HCT116 (cell line): Measurements from ENCODE around the gene PRUNE1. TPM values are rescaled to one million over a fixed set of nuclear protein-coding genes. Genes with fewer than 3 reads are reported as not detected.

Experiments
- ATAC-seq: fragments of 200-7000 bp; cut with Tn5 transposase; 2 replicates; pipeline ENCODE4 v1.9.1; 2020; ENCODE audit warnings: mild to moderate bottlenecking, moderate library complexity
- BruUV-seq: library from RNA; stranded (reverse); fragments of 400-500 nt; replicated peaks from 2 replicates; lab custom pipeline; 2021; lab: Mats Ljungman, UMichigan
- CTCF ChIA-PET: fragments of 300-600 bp; sonication (Branson Sonifier 250); formaldehyde crosslinking; loops from one replicate; lab custom pipeline; 2021; ENCODE audit warnings: antibody characterized with exemption; lab: Charles Lee
- POLR2A ChIA-PET: fragments of 300-600, 350-600 bp; sonication (Branson Sonifier 250); formaldehyde crosslinking; loops from one replicate; lab custom pipeline; 2021; ENCODE audit warnings: antibody characterized with exemption; lab: Charles Lee
- RAD21 ChIA-PET, 2 experiments: fragments of 300-600 bp; sonication (Branson Sonifier 250); formaldehyde crosslinking; loops; one replicate each; lab custom pipeline; 2023; ENCODE audit warnings: low total read pairs in 2 of 2; ENCODE audit not compliant: uncharacterized antibody in 2 of 2, unreplicated experiment in 2 of 2, low non-redundant PET in 1 of 2; lab: Charles Lee
- DNase-seq: peaks from one replicate; pipeline ENCODE4 v3.0.0-alpha.2; 2010; ENCODE audit warnings: low read depth, low spot score
- H2AFZ ChIP-seq: fragments of 200-600 bp; shearing (Covaris generic), sonication (generic); 2 replicates; pipeline ENCODE4 v1.6.1; 2017; ENCODE audit warnings: low read depth, mixed run types, mixed read lengths, antibody characterized with exemption, low read length; ENCODE audit not compliant: poor library complexity, severe bottlenecking
- H3K27ac ChIP-seq: 2 replicates; pipeline ENCODE4 v1.5.1; 2012; ENCODE audit warnings: low read depth, low read length
- H3K27me3 ChIP-seq: fragments of 200-600 bp; sonication (generic); 2 replicates; pipeline ENCODE4 v1.6.1; 2016; ENCODE audit warnings: mixed run types, low read length, mixed read lengths; ENCODE audit not compliant: insufficient read depth
- H3K36me3 ChIP-seq, 2 experiments: fragments of 200-500 bp in 1 of 2; fragments of 200-600 bp in 1 of 2; sonication (Bioruptor generic) in 1 of 2; sonication (generic) in 1 of 2; 2 replicates each; pipeline versions ENCODE4 v1.5.1 to v1.6.1; 2014 to 2016; ENCODE audit warnings: low read length in 2 of 2, inconsistent platforms in 1 of 2, mixed read lengths in 1 of 2, mixed run types in 1 of 2; ENCODE audit not compliant: insufficient read depth in 2 of 2, control insufficient read depth in 1 of 2
- H3K4me1 ChIP-seq, 2 experiments: fragments of 200-600 bp in 1 of 2; sonication (generic) in 1 of 2; 2 replicates each; pipeline versions ENCODE4 v1.5.1 to v1.6.1; 2012 to 2017; ENCODE audit warnings: low read length in 2 of 2, inconsistent platforms in 1 of 2, mild to moderate bottlenecking in 1 of 2, mixed read lengths in 1 of 2, mixed run types in 1 of 2, moderate library complexity in 1 of 2; ENCODE audit not compliant: insufficient read depth in 2 of 2, control insufficient read depth in 1 of 2
- H3K4me2 ChIP-seq: fragments of 200-600 bp; sonication (generic); 2 replicates; pipeline ENCODE4 v1.6.1; 2017; ENCODE audit warnings: mixed run types, low read length, mixed read lengths
- H3K4me3 ChIP-seq, 2 experiments: fragments of 200-600 bp in 1 of 2; sonication (generic) in 1 of 2; replicated peaks in 1 of 2; 2 replicates each; pipeline ENCODE4 v1.5.1; 2011 to 2016; ENCODE audit warnings: low read length in 2 of 2, control low read depth in 1 of 2, low read depth in 1 of 2, mild to moderate bottlenecking in 1 of 2, mixed read lengths in 1 of 2, mixed run types in 1 of 2
- H3K79me2 ChIP-seq: fragments of 200-600 bp; sonication (generic); 2 replicates; pipeline ENCODE4 v1.6.1; 2017; ENCODE audit warnings: mild to moderate bottlenecking, mixed run types, low read length, moderate library complexity, mixed read lengths; ENCODE audit not compliant: insufficient read depth
- H3K9ac ChIP-seq: fragments of 200-600 bp; sonication (generic); 2 replicates; pipeline ENCODE4 v1.6.1; 2016; ENCODE audit warnings: low read length, mixed read lengths
- H3K9me2 ChIP-seq: fragments of 200-600 bp; sonication (generic), shearing (Covaris generic); 2 replicates; pipeline ENCODE4 v1.6.1; 2017; ENCODE audit warnings: mixed run types, mild to moderate bottlenecking, moderate library complexity; ENCODE audit not compliant: insufficient read depth
- H3K9me3 ChIP-seq, 2 experiments: fragments of 200-500 bp in 1 of 2; fragments of 200-600 bp in 1 of 2; sonication (Bioruptor generic) in 1 of 2; sonication (generic) in 1 of 2; 2 replicates each; pipeline ENCODE4 v1.6.1; 2014 to 2017; ENCODE audit warnings: low read length in 2 of 2, mixed read lengths in 2 of 2, inconsistent platforms in 1 of 2, low read depth in 1 of 2, mild to moderate bottlenecking in 1 of 2, mixed run types in 1 of 2, moderate library complexity in 1 of 2; ENCODE audit not compliant: control insufficient read depth in 1 of 2, insufficient read depth in 1 of 2
- H4K20me1 ChIP-seq: fragments of 200-600 bp; sonication (generic), shearing (Covaris generic); 2 replicates; pipeline ENCODE4 v1.6.1; 2017; ENCODE audit warnings: mixed run types, mild to moderate bottlenecking, moderate library complexity; ENCODE audit not compliant: insufficient read depth
- CBX3 ChIP-seq: IDR thresholded peaks from 2 replicates; pipeline ENCODE4 v1.6.1; 2012; ENCODE audit warnings: low read depth
- CEBPB ChIP-seq: IDR thresholded peaks from 2 replicates; pipeline ENCODE4 v1.6.1; 2012; ENCODE audit warnings: low read depth
- EGR1 ChIP-seq: IDR thresholded peaks from 2 replicates; pipeline ENCODE4 v1.6.1; 2012; ENCODE audit warnings: low read depth
- ELF1 ChIP-seq: IDR thresholded peaks from 2 replicates; pipeline ENCODE4 v1.6.1; 2012; ENCODE audit warnings: low read depth, borderline replicate concordance
- FOSL1 ChIP-seq: IDR thresholded peaks from 2 replicates; pipeline ENCODE4 v1.6.1; 2012; ENCODE audit warnings: low read depth
- JUND ChIP-seq: IDR thresholded peaks from 2 replicates; pipeline ENCODE4 v1.6.1; 2012
- POLR2AphosphoS5 ChIP-seq: IDR thresholded peaks from 2 replicates; pipeline ENCODE4 v1.6.1; 2011; ENCODE audit warnings: mild to moderate bottlenecking, low read depth, low read length, moderate library complexity
- RAD21 ChIP-seq: IDR thresholded peaks from 2 replicates; pipeline ENCODE4 v1.6.1; 2012; ENCODE audit warnings: low read depth, mild to moderate bottlenecking
- SP1 ChIP-seq: IDR thresholded peaks from 2 replicates; pipeline ENCODE4 v1.6.1; 2012; ENCODE audit warnings: low read depth
- SRF ChIP-seq: IDR thresholded peaks from 2 replicates; pipeline ENCODE4 v1.6.1; 2012; ENCODE audit warnings: low read depth
- YY1 ChIP-seq: IDR thresholded peaks from 2 replicates; pipeline ENCODE4 v1.6.1; 2011; ENCODE audit warnings: low read length, low read depth, moderate library complexity, mild to moderate bottlenecking; ENCODE audit not compliant: insufficient replicate concordance; ENCODE audit errors: extremely low read depth
- ZNF274 ChIP-seq: fragments of 200-500 bp; sonication (Bioruptor generic); IDR thresholded peaks from 2 replicates; pipeline ENCODE4 v1.6.1; 2014; ENCODE audit warnings: mild to moderate bottlenecking, low read depth, low read length, inconsistent platforms
- intact Hi-C: fragments of 100-400 bp; cut with micrococcal nuclease; formaldehyde crosslinking; loops from 2 replicates; pipeline ENCODE4 v1.10.0; 2022
- total RNA-seq: library from RNA; stranded (reverse); gene quantifications from one replicate; pipeline ENCODE4 v1.2.1, GENCODE V29; 2021; ENCODE audit not compliant: unreplicated experiment
- TF ChIP-seq, protein P1 (sequence below): IDR thresholded peaks from 2 replicates; pipeline ENCODE4 v1.6.1; 2012
- TF ChIP-seq, protein P2 (sequence below), 3 experiments: fragments of 200-600 bp in 1 of 3; sonication (generic) in 1 of 3; IDR thresholded peaks in 2 of 3; conservative IDR thresholded peaks in 1 of 3; 2 replicates each; pipeline ENCODE4 v1.5.1; 2012 to 2017; ENCODE audit warnings: low read depth in 2 of 3, low read length in 2 of 3, antibody characterized with exemption in 1 of 3, borderline replicate concordance in 1 of 3, control low read depth in 1 of 3, mild to moderate bottlenecking in 1 of 3, mixed read lengths in 1 of 3, mixed run types in 1 of 3, moderate library complexity in 1 of 3; ENCODE audit not compliant: insufficient read depth in 1 of 3
- TF ChIP-seq, protein P3 (sequence below): IDR thresholded peaks from 2 replicates; pipeline ENCODE4 v1.6.1; 2012

PRUNE1 gene
- total RNA-seq, 1 experiment from 2014 or later, result 20.2 TPM

DNA sequence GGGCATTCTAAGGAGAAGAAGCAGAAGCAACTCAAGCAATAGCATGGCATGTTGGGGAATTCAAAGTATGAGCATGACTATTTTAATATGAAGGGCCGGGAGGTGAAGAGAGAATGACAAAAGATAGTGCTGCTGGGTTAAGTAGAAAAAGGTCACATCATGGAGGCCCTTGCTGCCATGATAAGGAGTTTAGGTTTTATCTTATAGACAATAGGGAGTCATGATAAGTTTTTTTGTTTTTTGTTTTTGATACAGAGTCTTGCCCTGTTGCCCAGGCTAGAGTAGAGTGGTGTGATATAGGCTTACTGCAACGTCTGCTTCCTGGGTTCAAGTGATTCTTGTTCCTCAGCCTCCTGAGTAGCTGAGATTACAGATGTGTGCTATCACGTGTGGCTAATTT lies 31.3 kb downstream of the PRUNE1 start:
- no TSS peak for BruUV-seq
- peaks cover 1 to 2% of the 10 kb centered on the region in 2 experiments; a peak in 3 of 4 replicates for H3K36me3 ChIP-seq
- H3K79me2 ChIP-seq, result no peaks in the 10 kb centered on the region
- H3K9ac ChIP-seq, result no peak overlapping the region
- no peak overlapping the region for H3K4me3 ChIP-seq
- no peaks in the 10 kb centered on the region for H3K9me3 ChIP-seq
- no peaks in the 10 kb centered on the region for H3K27me3 ChIP-seq
- no peak for TF ChIP-seq YY1
- TF ChIP-seq, protein P1, sequence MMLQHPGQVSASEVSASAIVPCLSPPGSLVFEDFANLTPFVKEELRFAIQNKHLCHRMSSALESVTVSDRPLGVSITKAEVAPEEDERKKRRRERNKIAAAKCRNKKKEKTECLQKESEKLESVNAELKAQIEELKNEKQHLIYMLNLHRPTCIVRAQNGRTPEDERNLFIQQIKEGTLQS, result no peak
- TF ChIP-seq FOSL1, result no peak
- no peak for TF ChIP-seq EGR1
- TF ChIP-seq SP1, result no peak
- TF ChIP-seq, protein P2, sequence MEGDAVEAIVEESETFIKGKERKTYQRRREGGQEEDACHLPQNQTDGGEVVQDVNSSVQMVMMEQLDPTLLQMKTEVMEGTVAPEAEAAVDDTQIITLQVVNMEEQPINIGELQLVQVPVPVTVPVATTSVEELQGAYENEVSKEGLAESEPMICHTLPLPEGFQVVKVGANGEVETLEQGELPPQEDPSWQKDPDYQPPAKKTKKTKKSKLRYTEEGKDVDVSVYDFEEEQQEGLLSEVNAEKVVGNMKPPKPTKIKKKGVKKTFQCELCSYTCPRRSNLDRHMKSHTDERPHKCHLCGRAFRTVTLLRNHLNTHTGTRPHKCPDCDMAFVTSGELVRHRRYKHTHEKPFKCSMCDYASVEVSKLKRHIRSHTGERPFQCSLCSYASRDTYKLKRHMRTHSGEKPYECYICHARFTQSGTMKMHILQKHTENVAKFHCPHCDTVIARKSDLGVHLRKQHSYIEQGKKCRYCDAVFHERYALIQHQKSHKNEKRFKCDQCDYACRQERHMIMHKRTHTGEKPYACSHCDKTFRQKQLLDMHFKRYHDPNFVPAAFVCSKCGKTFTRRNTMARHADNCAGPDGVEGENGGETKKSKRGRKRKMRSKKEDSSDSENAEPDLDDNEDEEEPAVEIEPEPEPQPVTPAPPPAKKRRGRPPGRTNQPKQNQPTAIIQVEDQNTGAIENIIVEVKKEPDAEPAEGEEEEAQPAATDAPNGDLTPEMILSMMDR (IDR thresholded peaks at IDR 0.05 in 2 of 3, conservative IDR thresholded peaks at IDR 0.05 in 1 of 3; ENCODE audit: borderline replicate concordance in 1 of 3, insufficient read depth in 1 of 3, low read depth in 2 of 3, low read length in 2 of 3), result no peak
- TF ChIP-seq JUND, result no peak
- no peak for TF ChIP-seq ELF1
- no peak for TF ChIP-seq POLR2AphosphoS5
- no peak for TF ChIP-seq RAD21
- TF ChIP-seq CBX3, result no peak
- no peak for TF ChIP-seq SRF
- TF ChIP-seq, protein P3, sequence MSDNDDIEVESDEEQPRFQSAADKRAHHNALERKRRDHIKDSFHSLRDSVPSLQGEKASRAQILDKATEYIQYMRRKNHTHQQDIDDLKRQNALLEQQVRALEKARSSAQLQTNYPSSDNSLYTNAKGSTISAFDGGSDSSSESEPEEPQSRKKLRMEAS, result no peak
- TF ChIP-seq CEBPB, result no peak
- TF ChIP-seq ZNF274, result no peak
- no peaks in the 10 kb centered on the region for H4K20me1 ChIP-seq
- ChIA-PET CTCF (no interaction called here), POLR2A (no interaction called here), RAD21 (no interaction called here)
- DNase-seq, result no peak
- no peak overlapping the region for H3K4me2 ChIP-seq
- no peaks in the 10 kb centered on the region for H3K9me2 ChIP-seq
- ATAC-seq, result no peak
- H2AFZ ChIP-seq, result no peak overlapping the region
- H3K27ac ChIP-seq, result no peak overlapping the region
- peaks cover 5% of the 10 kb centered on the region in 2 experiments; a peak in 3 of 4 replicates for H3K4me1 ChIP-seq
- intact Hi-C loops, result no loop called here
